Neuronal stem cell (in vitro differentiated cells): ENCODE data around the gene MTCL3.

Experiments
- DNase-seq: peaks from one replicate; pipeline ENCODE4 v3.0.0-alpha.2; 2013; ENCODE audit warnings: low spot score
- H2AFZ ChIP-seq: one replicate; pipeline ENCODE4 v1.6.1; 2013; ENCODE audit warnings: mild to moderate bottlenecking, low read length, inconsistent platforms
- H2AK5ac ChIP-seq: 2 replicates; pipeline ENCODE4 v1.6.1; 2013; ENCODE audit warnings: low read depth, mild to moderate bottlenecking, inconsistent platforms, low read length, moderate library complexity, mixed read lengths
- H2BK120ac ChIP-seq: 2 replicates; pipeline ENCODE4 v1.6.1; 2013; ENCODE audit warnings: low read depth, mild to moderate bottlenecking, inconsistent platforms, low read length, moderate library complexity, mixed read lengths
- H2BK12ac ChIP-seq: one replicate; pipeline ENCODE4 v1.6.1; 2013; ENCODE audit warnings: low read length, inconsistent platforms
- H2BK15ac ChIP-seq: 2 replicates; pipeline ENCODE4 v1.6.1; 2013; ENCODE audit warnings: mild to moderate bottlenecking, low read length, inconsistent platforms, mixed read lengths
- H2BK5ac ChIP-seq: one replicate; pipeline ENCODE4 v1.6.1; 2013; ENCODE audit warnings: inconsistent platforms, mild to moderate bottlenecking, low read length, moderate library complexity
- H3K14ac ChIP-seq: one replicate; pipeline ENCODE4 v1.6.1; 2013; ENCODE audit warnings: low read length, inconsistent platforms
- H3K18ac ChIP-seq: 2 replicates; pipeline ENCODE4 v1.6.1; 2013; ENCODE audit warnings: low read length, inconsistent platforms
- H3K23ac ChIP-seq: 2 replicates; pipeline ENCODE4 v1.6.1; 2013; ENCODE audit warnings: low read depth, mild to moderate bottlenecking, mixed read lengths, low read length, inconsistent platforms; ENCODE audit not compliant: poor library complexity
- H3K27ac ChIP-seq: replicated peaks from 3 replicates; pipeline ENCODE4 v1.5.1; 2013; ENCODE audit warnings: low read length, inconsistent platforms
- H3K27me3 ChIP-seq, 3 experiments: 2 replicates each; pipeline ENCODE4 v1.6.1; 2013; ENCODE audit warnings: low read length in 3 of 3, mild to moderate bottlenecking in 2 of 3, inconsistent platforms in 1 of 3, low read depth in 1 of 3, mixed read lengths in 1 of 3, moderate library complexity in 1 of 3; ENCODE audit not compliant: control insufficient read depth in 3 of 3, insufficient read depth in 3 of 3
- H3K36me3 ChIP-seq, 2 donors: replicated peaks in 1 of 2; 2 replicates each; pipeline ENCODE4 v1.6.1; 2013; ENCODE audit warnings: low read length in 2 of 2; ENCODE audit not compliant: control insufficient read depth in 2 of 2, insufficient read depth in 2 of 2
- H3K4ac ChIP-seq: 2 replicates; pipeline ENCODE4 v1.6.1; 2013; ENCODE audit warnings: inconsistent platforms, mild to moderate bottlenecking, low read length, moderate library complexity
- H3K4me1 ChIP-seq, 2 donors: 1 replicate in 1 of 2; 2 replicates in 1 of 2; pipeline ENCODE4 v1.6.1; 2013; ENCODE audit warnings: low read length in 2 of 2, low read depth in 1 of 2; ENCODE audit not compliant: control insufficient read depth in 2 of 2, insufficient read depth in 1 of 2
- H3K4me2 ChIP-seq: one replicate; pipeline ENCODE4 v1.6.1; 2013; ENCODE audit warnings: mild to moderate bottlenecking, low read length, inconsistent platforms; ENCODE audit not compliant: insufficient read depth, poor library complexity, severe bottlenecking
- H3K4me3 ChIP-seq, 2 donors: 2 replicates each; pipeline ENCODE4 v1.5.1; 2013; ENCODE audit warnings: low read length in 2 of 2, mild to moderate bottlenecking in 2 of 2, inconsistent platforms in 1 of 2, moderate library complexity in 1 of 2
- H3K79me1 ChIP-seq: one replicate; pipeline ENCODE4 v1.6.1; 2013; ENCODE audit warnings: low read depth, mild to moderate bottlenecking, inconsistent platforms, low read length, moderate library complexity
- H3K9ac ChIP-seq: one replicate; pipeline ENCODE4 v1.6.1; 2013; ENCODE audit warnings: mild to moderate bottlenecking, low read depth, low read length, inconsistent platforms; ENCODE audit not compliant: poor library complexity
- H3K9me3 ChIP-seq, 2 donors: replicated peaks in 1 of 2; 2 replicates each; pipeline versions ENCODE3 to v1.6.1; 2013; ENCODE audit warnings: low read length in 2 of 2, mild to moderate bottlenecking in 2 of 2, inconsistent platforms in 1 of 2, low read depth in 1 of 2, mixed read lengths in 1 of 2, moderate library complexity in 1 of 2; ENCODE audit not compliant: control insufficient read depth in 2 of 2, insufficient read depth in 1 of 2
- H4K8ac ChIP-seq: one replicate; pipeline ENCODE4 v1.6.1; 2013; ENCODE audit warnings: low read depth, mild to moderate bottlenecking, inconsistent platforms, low read length, moderate library complexity
- H4K91ac ChIP-seq: one replicate; pipeline ENCODE4 v1.6.1; 2013; ENCODE audit warnings: low read length, low read depth, mild to moderate bottlenecking, inconsistent platforms; ENCODE audit not compliant: poor library complexity
- WGBS, 2 donors: extraction: QIAGEN DNeasy Blood & Tissue Kit; methylation state at CpG; one replicate each; pipeline ENCODE4 v1.1.7; 2013; ENCODE audit warnings: missing lambda C conversion rate in 2 of 2, mixed read lengths in 1 of 2; ENCODE audit not compliant: insufficient read length in 2 of 2, insufficient replicate concordance in 1 of 2; ENCODE audit errors: extremely low coverage in 2 of 2; 5-methylcytosine and 5-hydroxymethylcytosine counted together

Gene MTCL3

GRCh38 chr6:127513425-127513824, 5.7 kb downstream of the MTCL3 start:
- H2BK120ac ChIP-seq, result no peak overlapping the region
- H2AK5ac ChIP-seq, result no peak overlapping the region
- DNase-seq, result no peak
- H3K79me1 ChIP-seq, result no peaks in the 10 kb centered on the region
- H3K4me2 ChIP-seq, result no peak overlapping the region
- H2BK5ac ChIP-seq, result no peak overlapping the region
- H3K23ac ChIP-seq, result no peak overlapping the region
- H3K9me3 ChIP-seq, result peaks cover 0 to 27% of the 10 kb centered on the region in 2 donors
- no peak overlapping the region for H4K8ac ChIP-seq
- H3K9ac ChIP-seq, result no peak overlapping the region
- H3K27me3 ChIP-seq, result no peaks in the 10 kb centered on the region
- H3K4me3 ChIP-seq, result no peak overlapping the region
- H3K36me3 ChIP-seq, result peaks cover 13 to 75% of the 10 kb centered on the region in 2 donors
- no peak overlapping the region for H3K14ac ChIP-seq
- no peak overlapping the region for H3K27ac ChIP-seq
- H4K91ac ChIP-seq, result no peak overlapping the region
- no peak overlapping the region for H2BK15ac ChIP-seq
- no peak overlapping the region for H2BK12ac ChIP-seq
- H3K18ac ChIP-seq, result no peak overlapping the region
- H2AFZ ChIP-seq, result no peak overlapping the region
- no peak overlapping the region for H3K4ac ChIP-seq
- peaks cover 7% of the 10 kb centered on the region in 2 donors for H3K4me1 ChIP-seq

- no CpG with 5 or more reads among the region's 2 CpGs for WGBS, 2 donors
- Histone ChIP-seq H3K27ac (no peak overlapping the region), H3K4me2 (no peak overlapping the region), H3K23ac (no peak overlapping the region), H4K91ac (no peak overlapping the region), H2BK12ac (no peak overlapping the region), H3K4ac (no peak overlapping the region), H2BK15ac (no peak overlapping the region), H3K14ac (no peak overlapping the region), H2AFZ (no peak overlapping the region), H3K9ac (no peak overlapping the region), H3K27me3 (no peaks in the 10 kb centered on the region), H2BK120ac (no peak overlapping the region), H3K18ac (no peak overlapping the region), H3K4me1 (peaks cover 2 to 7% of the 10 kb centered on the region in 2 donors), H2AK5ac (no peak overlapping the region), H2BK5ac (no peak overlapping the region), H3K9me3 (peaks cover 0 to 27% of the 10 kb centered on the region in 2 donors), H3K36me3 (peaks cover 13 to 95% of the 10 kb centered on the region in 2 donors), H3K79me1 (no peaks in the 10 kb centered on the region), H4K8ac (no peak overlapping the region), H3K4me3 (no peak overlapping the region)
- no peak for DNase-seq
These were observed 8.3 kb downstream of the MTCL3 start for GRCh38 chr6:127510876-127511275.

GRCh38 chr6:127506894-127507293, 12.2 kb downstream of the MTCL3 start:
- H4K8ac ChIP-seq, result no peak overlapping the region
- WGBS, 2 donors, result no CpG with 5 or more reads among the region's 1 CpG
- no peak overlapping the region for H2BK12ac ChIP-seq
- H3K4me2 ChIP-seq, result no peak overlapping the region
- H3K23ac ChIP-seq, result no peak overlapping the region
- H4K91ac ChIP-seq, result no peak overlapping the region
- no peak overlapping the region for H3K27ac ChIP-seq
- no peak overlapping the region for H3K9ac ChIP-seq
- H2BK5ac ChIP-seq, result no peak overlapping the region
- no peak for DNase-seq
- H3K14ac ChIP-seq, result no peak overlapping the region
- H2AK5ac ChIP-seq, result no peak overlapping the region
- H3K27me3 ChIP-seq, result no peaks in the 10 kb centered on the region
- no peaks in the 10 kb centered on the region for H3K4me1 ChIP-seq
- no peak overlapping the region for H3K4ac ChIP-seq
- H3K9me3 ChIP-seq, result peaks cover 0 to 17% of the 10 kb centered on the region in 2 donors
- no peak overlapping the region for H2AFZ ChIP-seq
- no peak overlapping the region for H3K18ac ChIP-seq
- H3K79me1 ChIP-seq, result no peaks in the 10 kb centered on the region
- peaks cover 15 to 99% of the 10 kb centered on the region in 2 donors for H3K36me3 ChIP-seq
- H2BK15ac ChIP-seq, result no peak overlapping the region
- H3K4me3 ChIP-seq, result no peak overlapping the region
- no peak overlapping the region for H2BK120ac ChIP-seq

GRCh38 chr6:127503022-127503421, 16.1 kb downstream of the MTCL3 start:
- H3K4ac ChIP-seq, result no peak overlapping the region
- H3K27ac ChIP-seq, result no peak overlapping the region
- DNase-seq, result no peak
- no peak overlapping the region for H3K14ac ChIP-seq
- no peak overlapping the region for H2BK12ac ChIP-seq
- no peak overlapping the region for H2BK120ac ChIP-seq
- H2BK15ac ChIP-seq, result no peak overlapping the region
- WGBS, 2 donors, result no CpG with 5 or more reads among the region's 3 CpGs
- H3K23ac ChIP-seq, result no peak overlapping the region
- H3K27me3 ChIP-seq, result no peaks in the 10 kb centered on the region
- H2AK5ac ChIP-seq, result no peak overlapping the region
- H3K9me3 ChIP-seq, result no peaks in the 10 kb centered on the region
- no peak overlapping the region for H4K91ac ChIP-seq
- H3K4me1 ChIP-seq, result no peaks in the 10 kb centered on the region
- no peak overlapping the region for H3K18ac ChIP-seq
- no peak overlapping the region for H2BK5ac ChIP-seq
- H3K36me3 ChIP-seq, result peaks cover 8 to 97% of the 10 kb centered on the region in 2 donors
- H3K4me3 ChIP-seq, result no peak overlapping the region
- H3K9ac ChIP-seq, result no peak overlapping the region
- H3K79me1 ChIP-seq, result no peaks in the 10 kb centered on the region
- no peak overlapping the region for H3K4me2 ChIP-seq
- H4K8ac ChIP-seq, result no peak overlapping the region
- no peak overlapping the region for H2AFZ ChIP-seq
